Measurements from ENCODE around the gene TBX18. TPM values are rescaled to one million over a fixed set of nuclear protein-coding genes. Genes with fewer than 3 reads are reported as not detected.

Gene TBX18
- total RNA-seq, 4 donors from 2014 or later, result 21.9 to 34.4 (median 30.3) TPM

GRCh38 chr6:84798257-84798656 lies 33.9 kb upstream of the TBX18 start:
- TF ChIP-seq, protein P1, sequence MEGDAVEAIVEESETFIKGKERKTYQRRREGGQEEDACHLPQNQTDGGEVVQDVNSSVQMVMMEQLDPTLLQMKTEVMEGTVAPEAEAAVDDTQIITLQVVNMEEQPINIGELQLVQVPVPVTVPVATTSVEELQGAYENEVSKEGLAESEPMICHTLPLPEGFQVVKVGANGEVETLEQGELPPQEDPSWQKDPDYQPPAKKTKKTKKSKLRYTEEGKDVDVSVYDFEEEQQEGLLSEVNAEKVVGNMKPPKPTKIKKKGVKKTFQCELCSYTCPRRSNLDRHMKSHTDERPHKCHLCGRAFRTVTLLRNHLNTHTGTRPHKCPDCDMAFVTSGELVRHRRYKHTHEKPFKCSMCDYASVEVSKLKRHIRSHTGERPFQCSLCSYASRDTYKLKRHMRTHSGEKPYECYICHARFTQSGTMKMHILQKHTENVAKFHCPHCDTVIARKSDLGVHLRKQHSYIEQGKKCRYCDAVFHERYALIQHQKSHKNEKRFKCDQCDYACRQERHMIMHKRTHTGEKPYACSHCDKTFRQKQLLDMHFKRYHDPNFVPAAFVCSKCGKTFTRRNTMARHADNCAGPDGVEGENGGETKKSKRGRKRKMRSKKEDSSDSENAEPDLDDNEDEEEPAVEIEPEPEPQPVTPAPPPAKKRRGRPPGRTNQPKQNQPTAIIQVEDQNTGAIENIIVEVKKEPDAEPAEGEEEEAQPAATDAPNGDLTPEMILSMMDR (IDR thresholded peaks at IDR 0.05; ENCODE audit: low read depth), result no peak

GRCh38 chr6:84796343-84796742 lies 31.9 kb upstream of the TBX18 start:
- TF ChIP-seq, protein P1 (IDR thresholded peaks at IDR 0.05; ENCODE audit: low read depth), result no peak

DNA sequence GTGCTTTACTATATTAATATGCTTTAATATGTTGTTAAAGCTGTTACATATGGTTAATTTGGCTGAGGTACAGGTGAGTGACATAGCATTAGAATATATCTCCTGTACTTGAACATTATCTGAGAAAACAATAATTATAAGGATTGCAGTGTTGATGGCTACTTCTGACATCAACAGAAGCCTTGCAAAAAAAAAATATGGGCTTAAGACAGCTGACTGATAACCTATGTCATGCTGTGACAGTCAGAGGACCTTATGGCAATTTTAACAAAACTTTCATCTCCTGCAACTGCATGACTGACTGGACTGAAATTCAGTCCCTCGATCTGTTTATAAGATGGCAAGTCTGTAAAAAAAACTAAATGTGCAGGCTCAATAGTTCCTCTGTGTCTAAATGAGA lies 27.5 kb upstream of the TBX18 start:
- TF ChIP-seq, protein P1 (IDR thresholded peaks at IDR 0.05; ENCODE audit: low read depth), result no peak

DNA sequence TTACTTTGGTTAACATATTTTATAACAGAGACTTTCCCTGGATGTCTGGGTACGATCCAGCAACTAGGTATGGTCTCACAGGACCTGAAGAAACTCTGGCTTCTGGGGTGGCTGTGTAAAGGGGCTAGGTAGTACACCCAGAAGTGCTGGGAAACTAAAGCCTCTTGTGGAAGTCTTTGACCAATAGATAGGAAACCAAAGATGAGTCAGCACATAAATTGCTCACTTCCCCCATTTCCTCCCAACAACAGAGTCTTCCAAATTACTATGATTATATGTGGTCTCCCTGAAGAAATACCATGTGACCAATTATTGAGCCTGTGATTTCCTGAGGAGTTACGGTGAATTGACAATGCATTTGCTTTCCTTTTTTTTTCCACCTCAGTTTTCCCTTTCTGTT lies 26.8 kb upstream of the TBX18 start:
- TF ChIP-seq, protein P1 (IDR thresholded peaks at IDR 0.05; ENCODE audit: low read depth), result no peak

- TF ChIP-seq, protein P1 (IDR thresholded peaks at IDR 0.05; ENCODE audit: low read depth), result no peak
Observed at GRCh38 chr6:84789170-84789569, 24.8 kb upstream of the TBX18 start.

DNA sequence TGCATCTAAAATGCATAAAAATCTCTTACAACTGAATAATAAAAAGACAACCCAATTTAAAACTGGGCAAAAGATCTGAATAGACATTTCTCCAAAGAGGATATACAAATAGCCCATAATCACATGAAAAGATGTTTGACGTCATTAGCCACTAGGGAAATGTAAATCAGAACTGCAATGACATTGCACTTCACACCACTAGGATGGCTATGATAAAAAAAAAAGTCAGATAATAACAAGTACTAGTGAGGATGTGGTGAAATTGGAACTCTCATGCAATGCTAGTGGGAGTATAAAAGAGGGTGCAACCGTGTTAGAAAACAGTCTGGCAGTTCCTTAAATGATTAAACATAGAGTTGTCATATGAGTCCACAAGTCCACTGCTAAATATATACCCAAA lies 24.3 kb upstream of the TBX18 start:
- TF ChIP-seq, protein P1 (IDR thresholded peaks at IDR 0.05; ENCODE audit: low read depth), result no peak

- TF ChIP-seq, protein P1 (IDR thresholded peaks at IDR 0.05; ENCODE audit: low read depth), result no peak
Observed at GRCh38 chr6:84785671-84786070, 21.3 kb upstream of the TBX18 start.

All from subcutaneous adipose tissue (tissue), 4 donors.